Chondrocyte (in vitro differentiated cells): ENCODE data around the gene ARFGAP1. TPM values are rescaled to one million over a fixed set of nuclear protein-coding genes. Genes with fewer than 3 reads are reported as not detected.

Experiments
- DNase-seq: peaks from one replicate; pipeline ENCODE4 v3.0.0; 2021; ENCODE audit warnings: mixed read lengths, low spot score
- H3K27ac Mint-ChIP-seq: one replicate; pipeline ENCODE4 v1.8.0; 2021; ENCODE audit warnings: mild to moderate bottlenecking, moderate library complexity, mixed read lengths; ENCODE audit not compliant: unreplicated experiment
- H3K27me3 Mint-ChIP-seq: 2 replicates; pipeline ENCODE4 v1.8.0; 2021; ENCODE audit warnings: low read depth, mixed read lengths
- H3K36me3 Mint-ChIP-seq: 2 replicates; pipeline ENCODE4 v1.8.0; 2021; ENCODE audit warnings: low read depth, mixed read lengths
- H3K4me1 Mint-ChIP-seq: 2 replicates; pipeline ENCODE4 v1.8.0; 2021; ENCODE audit warnings: low read depth, mild to moderate bottlenecking, mixed read lengths
- H3K4me3 Mint-ChIP-seq: one replicate; pipeline ENCODE4 v1.8.0; 2021; ENCODE audit warnings: mild to moderate bottlenecking, moderate library complexity, mixed read lengths; ENCODE audit not compliant: unreplicated experiment
- H3K9me3 Mint-ChIP-seq: 2 replicates; pipeline ENCODE4 v1.8.0; 2021; ENCODE audit warnings: low read depth, mixed read lengths
- long read RNA-seq: library from polyadenylated mRNA; stranded (forward); transcript quantifications from one replicate; pipeline ENCODE4 v2.0.0, GENCODE V29; 2021
- total RNA-seq: library from RNA; stranded (reverse); gene quantifications from 3 replicates; pipeline ENCODE4 v1.2.1, GENCODE V29; 2021
- TF ChIP-seq, protein P1 (sequence below): fragments of 200-600 bp; sonication (generic); IDR thresholded peaks from 2 replicates; pipeline ENCODE4 v1.5.0; 2021; ENCODE audit warnings: antibody characterized with exemption, mild to moderate bottlenecking, moderate library complexity

Gene ARFGAP1
- total RNA-seq = 117 to 186 TPM (median 124 TPM) in 3 replicates
- long read RNA-seq, transcript ARFGAP1-203 (13 exons, 3,281 nt) = major isoform, 83 of 124 reads
- long read RNA-seq, transcript ARFGAP1-209 (4 exons, 2,727 nt) = minor isoform, 6 of 124 reads
- long read RNA-seq, partial matches to known transcripts = 7 of 124 reads
- long read RNA-seq, other reads (novel, unspliced or antisense) = 27 of 124 reads

DNA sequence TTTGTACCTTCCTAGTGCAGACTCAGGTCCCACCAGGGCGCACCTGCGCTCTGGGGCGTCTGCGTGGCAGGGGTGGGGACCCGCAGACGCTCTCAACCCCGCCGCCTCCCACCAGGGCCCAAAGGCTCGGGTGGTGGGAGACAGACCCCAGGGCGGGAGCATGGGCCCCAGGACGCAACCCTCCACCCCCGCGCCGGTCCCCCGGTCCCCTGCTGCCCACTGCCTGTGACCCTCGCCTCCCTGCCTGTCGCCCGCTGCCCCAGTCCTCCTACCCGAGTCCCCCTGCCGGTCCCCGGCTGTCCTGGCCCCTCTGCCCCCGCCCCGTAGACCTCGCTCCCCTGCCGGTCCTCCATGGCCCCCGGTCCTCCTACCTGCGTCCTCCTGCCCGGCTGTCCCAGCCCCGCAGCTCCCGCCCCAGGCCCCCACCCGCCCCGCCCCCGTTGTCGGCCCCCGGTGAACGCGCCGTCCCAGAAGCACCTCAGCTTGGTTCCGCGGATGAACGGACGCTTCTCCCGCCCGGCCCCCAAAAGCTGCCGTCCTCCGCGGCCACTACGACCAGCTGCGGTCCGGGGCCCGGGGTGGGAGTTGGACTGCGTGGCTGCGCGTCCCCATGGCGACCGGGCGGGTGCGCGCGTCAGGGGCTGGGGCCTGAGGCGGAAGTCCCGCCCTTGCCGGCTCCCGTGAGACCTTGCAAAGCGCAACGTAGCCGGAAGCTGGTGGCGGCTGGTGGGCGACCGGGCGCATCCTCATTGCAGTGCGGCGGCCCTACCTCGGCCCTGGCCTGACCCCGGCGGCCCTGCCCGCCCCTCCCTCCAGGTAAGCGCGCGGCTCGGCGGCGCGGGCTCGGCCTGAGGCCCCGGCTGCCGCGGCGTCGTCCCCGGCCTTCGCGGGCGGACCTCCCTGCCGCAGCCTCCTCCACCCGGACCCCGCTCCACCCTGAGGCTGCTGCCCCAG lies at the start of gene ARFGAP1:
ARFGAP1 (plus strand) TSS at position 709 of the 954 bp plus-strand sequence. CDS start 2,768 bp downstream, outside the sequence.
- no peaks in the 10 kb centered on the region for H3K27me3 Mint-ChIP-seq
- no peak for DNase-seq
- TF ChIP-seq, protein P1, sequence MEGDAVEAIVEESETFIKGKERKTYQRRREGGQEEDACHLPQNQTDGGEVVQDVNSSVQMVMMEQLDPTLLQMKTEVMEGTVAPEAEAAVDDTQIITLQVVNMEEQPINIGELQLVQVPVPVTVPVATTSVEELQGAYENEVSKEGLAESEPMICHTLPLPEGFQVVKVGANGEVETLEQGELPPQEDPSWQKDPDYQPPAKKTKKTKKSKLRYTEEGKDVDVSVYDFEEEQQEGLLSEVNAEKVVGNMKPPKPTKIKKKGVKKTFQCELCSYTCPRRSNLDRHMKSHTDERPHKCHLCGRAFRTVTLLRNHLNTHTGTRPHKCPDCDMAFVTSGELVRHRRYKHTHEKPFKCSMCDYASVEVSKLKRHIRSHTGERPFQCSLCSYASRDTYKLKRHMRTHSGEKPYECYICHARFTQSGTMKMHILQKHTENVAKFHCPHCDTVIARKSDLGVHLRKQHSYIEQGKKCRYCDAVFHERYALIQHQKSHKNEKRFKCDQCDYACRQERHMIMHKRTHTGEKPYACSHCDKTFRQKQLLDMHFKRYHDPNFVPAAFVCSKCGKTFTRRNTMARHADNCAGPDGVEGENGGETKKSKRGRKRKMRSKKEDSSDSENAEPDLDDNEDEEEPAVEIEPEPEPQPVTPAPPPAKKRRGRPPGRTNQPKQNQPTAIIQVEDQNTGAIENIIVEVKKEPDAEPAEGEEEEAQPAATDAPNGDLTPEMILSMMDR = peak; percentile 33
- peaks cover 2% of the 10 kb centered on the region for H3K36me3 Mint-ChIP-seq
- peak within 1 kb of the TSS; percentile 89 for H3K27ac Mint-ChIP-seq
- H3K4me3 Mint-ChIP-seq = peak within 1 kb of the TSS; percentile 92
- H3K9me3 Mint-ChIP-seq = no peaks in the 10 kb centered on the region
- peaks cover 32% of the 10 kb centered on the region for H3K4me1 Mint-ChIP-seq

DNA sequence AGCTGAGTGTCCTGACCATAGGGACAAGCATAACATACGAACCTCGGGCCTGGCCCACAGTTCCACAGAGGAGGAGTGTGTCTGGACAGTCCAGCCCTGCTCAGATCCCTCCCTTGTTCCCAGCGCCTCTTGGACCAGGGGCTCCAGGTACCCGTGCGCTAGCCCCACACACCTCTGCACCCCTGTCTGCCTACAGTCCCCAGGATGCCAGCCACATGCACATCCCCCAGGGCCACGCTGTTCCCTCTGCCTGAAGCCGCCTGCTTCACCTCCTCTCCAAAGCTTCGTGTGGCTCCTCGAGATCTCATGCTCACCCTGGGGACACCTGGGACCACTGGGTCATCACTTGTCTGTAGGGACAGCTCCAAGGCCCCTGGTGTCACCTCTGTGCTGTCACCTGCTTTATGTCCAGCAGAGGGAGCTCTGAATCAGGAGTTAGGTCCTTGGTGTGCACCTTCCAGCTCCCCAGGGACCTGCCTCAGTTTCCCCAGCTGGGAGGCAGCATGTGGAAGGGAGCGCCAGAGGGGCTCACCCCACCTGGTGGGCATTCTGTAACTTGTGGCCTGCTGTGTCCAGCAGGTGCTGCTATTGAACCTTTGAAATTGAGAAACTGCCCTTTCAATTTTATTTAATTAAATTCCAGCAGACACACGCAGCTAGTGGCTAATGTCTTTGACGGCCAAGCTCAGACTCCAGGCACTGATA lies 49.3 kb upstream of the ARFGAP1 start:
- TF ChIP-seq, protein P1 = peak; percentile 93
- H3K9me3 Mint-ChIP-seq = no peaks in the 10 kb centered on the region
- H3K27ac Mint-ChIP-seq = peak overlapping the region; percentile 51
- no peak for DNase-seq
- no peak overlapping the region for H3K4me3 Mint-ChIP-seq
- no peaks in the 10 kb centered on the region for H3K36me3 Mint-ChIP-seq
- peaks cover 24% of the 10 kb centered on the region for H3K4me1 Mint-ChIP-seq
- peaks cover 10% of the 10 kb centered on the region for H3K27me3 Mint-ChIP-seq

DNA sequence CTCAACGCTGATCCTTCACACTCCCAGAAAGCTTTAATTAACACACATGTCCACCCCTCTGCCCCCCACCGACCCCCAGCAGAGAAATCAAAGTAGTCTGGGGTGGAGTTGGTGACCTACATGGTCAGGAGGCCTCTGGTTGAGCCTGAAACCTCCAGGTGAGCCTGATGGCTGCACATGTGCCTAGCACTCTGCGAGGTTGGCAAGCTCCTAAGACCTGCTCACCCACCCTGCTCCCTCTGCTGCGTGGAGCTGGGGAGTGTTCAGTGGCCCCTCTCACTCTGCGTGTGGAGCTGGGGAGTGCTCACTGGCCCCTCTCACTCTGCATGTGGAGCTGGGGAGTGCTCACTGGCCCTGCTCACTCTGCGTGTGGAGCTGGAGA lies 48.8 kb upstream of the ARFGAP1 start:
- no peak for DNase-seq
- H3K4me3 Mint-ChIP-seq = no peak overlapping the region

DNA sequence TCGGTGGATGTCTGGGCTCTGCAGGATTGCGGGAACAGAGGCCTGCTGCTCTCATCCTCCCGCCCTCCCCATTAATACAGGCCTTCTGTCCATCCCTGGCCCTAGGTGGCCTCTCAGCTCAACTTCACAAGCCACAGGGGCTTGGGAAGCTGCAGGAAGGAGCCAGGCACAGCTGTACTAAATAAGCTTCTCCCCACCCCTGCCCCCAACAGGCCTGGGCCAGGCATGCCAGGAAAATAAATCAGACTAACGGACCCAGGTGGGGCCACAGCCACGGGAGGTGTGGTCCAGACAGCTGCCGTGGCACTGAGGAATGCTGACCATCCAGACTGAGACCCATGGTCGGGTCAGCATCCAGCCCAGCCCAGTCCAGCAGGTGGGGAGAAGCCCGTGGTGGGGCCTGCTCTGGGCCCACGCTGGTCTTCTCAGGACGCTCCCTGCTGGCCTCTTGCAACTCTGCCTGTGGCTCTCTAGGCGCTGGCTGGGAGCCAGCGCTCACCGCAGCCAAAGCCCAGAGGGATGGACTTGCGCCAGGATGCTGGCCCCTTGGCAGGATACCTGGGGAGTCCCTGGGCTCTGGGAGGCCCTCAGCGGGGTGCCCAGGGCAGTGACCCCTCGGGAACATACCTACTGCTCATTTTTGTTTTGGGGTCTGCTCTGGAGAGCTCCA lies 48.1 kb upstream of the ARFGAP1 start:
- H3K4me1 Mint-ChIP-seq = peaks cover 24% of the 10 kb centered on the region
- H3K27ac Mint-ChIP-seq = peak overlapping the region; percentile 74
- H3K27me3 Mint-ChIP-seq = peaks cover 10% of the 10 kb centered on the region
- TF ChIP-seq, protein P1 = peak; percentile 69
- no peak overlapping the region for H3K4me3 Mint-ChIP-seq
- no peaks in the 10 kb centered on the region for H3K36me3 Mint-ChIP-seq
- no peak for DNase-seq
- no peaks in the 10 kb centered on the region for H3K9me3 Mint-ChIP-seq

More for the DNA sequence above, 48.8 kb upstream of the ARFGAP1 start:
- peak overlapping the region; percentile 51 for H3K27ac Mint-ChIP-seq
- H3K4me1 Mint-ChIP-seq = peaks cover 24% of the 10 kb centered on the region
- no peaks in the 10 kb centered on the region for H3K36me3 Mint-ChIP-seq
- H3K9me3 Mint-ChIP-seq = no peaks in the 10 kb centered on the region
- TF ChIP-seq, protein P1 = no peak
- H3K27me3 Mint-ChIP-seq = peaks cover 10% of the 10 kb centered on the region
